Measurements from ENCODE around the gene ZNF614.
A peak's percentile ranks its signal among the peaks of the same experiment; 100 is the strongest.

Gene ZNF614

GRCh38 chr19:52020506-52020905 is 7.7 kb downstream of the ZNF614 start:
- TF ChIP-seq CTCF (IDR thresholded peaks at IDR 0.05; ENCODE audit: low read depth, low read length), result no peak
- no peak for DNase-seq (ENCODE audit: low read depth in 2 of 2)
- H3K4me3 ChIP-seq (replicated peaks in 1 of 2; ENCODE audit: low read depth in 2 of 2, low read length in 2 of 2), result no peak overlapping the region

- H3K4me3 ChIP-seq (replicated peaks in 1 of 2; ENCODE audit: low read depth in 2 of 2, low read length in 2 of 2), result no peak overlapping the region
- DNase-seq (ENCODE audit: low read depth in 2 of 2), result no peak
- no peak for TF ChIP-seq CTCF (IDR thresholded peaks at IDR 0.05; ENCODE audit: low read depth, low read length)
Measured at GRCh38 chr19:52010674-52011073, 17.5 kb downstream of the ZNF614 start.

- DNase-seq (ENCODE audit: low read depth in 2 of 2), result peak; percentile 88 to 90
- TF ChIP-seq CTCF (IDR thresholded peaks at IDR 0.05; ENCODE audit: low read depth, low read length), result no peak
- H3K4me3 ChIP-seq (replicated peaks in 1 of 2; ENCODE audit: low read depth in 2 of 2, low read length in 2 of 2), result peak within 1 kb of the TSS; percentile 65 to 88
Measured at GRCh38 chr19:52007806-52008557, 20.2 kb downstream of the ZNF614 start, which contains the start of gene ZNF615. Gene ZNF615 (minus strand): TSS chr19:52008211. CDS start chr19:52003711, 4,500 bp downstream.

- peak overlapping the region; percentile 65 to 88 for H3K4me3 ChIP-seq (replicated peaks in 1 of 2; ENCODE audit: low read depth in 2 of 2, low read length in 2 of 2)
- peak; percentile 12 to 14 for DNase-seq (ENCODE audit: low read depth in 2 of 2)
- TF ChIP-seq CTCF (IDR thresholded peaks at IDR 0.05; ENCODE audit: low read depth, low read length), result no peak
Measured at GRCh38 chr19:52007451-52007805, 20.8 kb downstream of the ZNF614 start.

- peak in 1 of 2 donors; percentile 9 for DNase-seq (ENCODE audit: low read depth in 2 of 2)
- TF ChIP-seq CTCF (IDR thresholded peaks at IDR 0.05; ENCODE audit: low read depth, low read length), result no peak
Measured at GRCh38 chr19:51994048-51994644, 34.0 kb downstream of the ZNF614 start.

GRCh38 chr19:51993422-51993821 is 34.8 kb downstream of the ZNF614 start:
- TF ChIP-seq CTCF (IDR thresholded peaks at IDR 0.05; ENCODE audit: low read depth, low read length), result no peak
- no peak overlapping the region for H3K4me3 ChIP-seq (replicated peaks in 1 of 2; ENCODE audit: low read depth in 2 of 2, low read length in 2 of 2)
- DNase-seq (ENCODE audit: low read depth in 2 of 2), result no peak

More at GRCh38 chr19:51994048-51994644, 34.0 kb downstream of the ZNF614 start:
- no peak overlapping the region for H3K4me3 ChIP-seq (replicated peaks in 1 of 2; ENCODE audit: low read depth in 2 of 2, low read length in 2 of 2)
